Activated T-cell treated with anti-CD3 and anti-CD28 coated beads, Interleukin-2, amount 50 U/mL, for 24 hours (primary cell): ENCODE measurements around the gene MLPH.

Experiments used
- DNase-seq: peaks from one replicate; pipeline ENCODE4 v3.0.0-alpha.2; 2020
- H3K27ac Mint-ChIP-seq: 2 replicates; pipeline ENCODE4 v1.8.0; 2020; ENCODE audit warnings: mild to moderate bottlenecking, mixed read lengths
- H3K27me3 Mint-ChIP-seq: 2 replicates; pipeline ENCODE4 v1.8.0; 2020; ENCODE audit warnings: mixed read lengths
- H3K36me3 Mint-ChIP-seq: 2 replicates; pipeline ENCODE4 v1.8.0; 2020; ENCODE audit warnings: low read depth, mixed read lengths
- H3K4me1 Mint-ChIP-seq: 2 replicates; pipeline ENCODE4 v1.8.0; 2020; ENCODE audit warnings: low read depth, mixed read lengths
- H3K4me3 Mint-ChIP-seq: 2 replicates; pipeline ENCODE4 v1.8.0; 2020; ENCODE audit warnings: mild to moderate bottlenecking, moderate library complexity, mixed read lengths
- H3K9me3 Mint-ChIP-seq: 2 replicates; pipeline ENCODE4 v1.8.0; 2020; ENCODE audit warnings: mixed read lengths

Gene MLPH

DNA sequence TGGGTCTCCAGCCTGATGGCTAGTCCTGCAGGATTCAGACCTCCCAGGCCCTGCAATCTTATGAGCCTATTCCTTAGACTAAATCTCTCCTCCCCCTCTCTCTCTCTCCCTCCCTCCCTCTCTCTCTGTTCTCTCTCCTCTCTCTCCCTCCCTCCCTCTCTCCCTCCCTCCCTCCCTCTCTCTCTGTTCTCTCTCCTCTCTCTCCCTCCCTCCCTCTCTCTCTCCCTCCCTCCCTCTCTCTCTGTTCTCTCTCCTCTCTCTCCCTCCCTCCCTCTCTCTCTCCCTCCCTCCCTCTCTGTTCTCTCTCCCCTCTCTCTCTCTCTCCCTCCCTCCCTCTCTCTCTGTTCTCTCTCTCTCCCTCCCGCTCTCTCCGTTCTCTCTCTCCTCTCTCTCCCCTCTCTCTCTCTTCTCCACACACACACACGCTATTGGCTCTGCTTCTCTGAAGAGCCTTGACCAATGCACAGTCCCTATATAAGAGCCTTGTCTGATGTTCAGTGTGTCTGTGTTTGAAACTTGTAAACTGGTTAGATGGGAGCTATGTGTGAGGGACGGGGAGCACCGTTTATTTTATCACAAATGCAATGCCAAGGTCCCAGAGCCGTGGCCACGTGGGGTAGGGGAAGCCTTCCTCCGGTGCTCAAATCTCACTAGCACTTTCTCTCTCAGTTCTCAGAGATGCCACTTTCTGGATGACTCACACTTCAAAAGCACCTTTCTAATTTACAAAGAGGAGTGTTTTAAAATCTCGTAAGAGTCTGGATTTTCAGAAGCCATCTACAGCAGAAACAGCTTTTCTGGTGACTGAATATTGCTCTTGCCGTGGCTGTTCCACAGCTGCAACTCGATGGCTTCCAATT lies 70.0 kb downstream of the MLPH start:
- Mint-ChIP-seq H3K4me1 (peaks cover 11% of the 10 kb centered on the region), H3K27ac (peak overlapping the region; percentile 73), H3K27me3 (peaks cover 33% of the 10 kb centered on the region), H3K36me3 (no peaks in the 10 kb centered on the region), H3K9me3 (peaks cover 11% of the 10 kb centered on the region), H3K4me3 (peak overlapping the region; percentile 2)
- peak; percentile 51 for DNase-seq

DNA sequence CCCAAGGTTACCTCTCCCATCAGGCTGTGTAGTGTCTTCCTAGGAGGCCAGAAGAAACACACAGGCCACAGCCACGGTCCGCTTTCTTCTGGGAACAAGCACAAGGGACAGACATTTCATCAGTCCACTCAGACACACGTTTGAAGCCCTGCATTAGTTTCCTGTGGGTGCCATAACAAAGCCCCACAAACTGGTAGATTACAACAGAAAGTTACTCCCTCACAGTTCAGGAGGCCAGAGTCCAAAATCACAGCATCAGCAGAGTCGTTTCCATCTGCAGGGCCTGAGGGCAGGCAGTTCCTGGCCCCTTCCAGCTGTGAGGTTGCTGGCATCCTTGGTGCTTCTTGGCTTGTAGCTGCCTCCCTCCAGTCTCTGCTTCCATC lies 70.6 kb downstream of the MLPH start:
- Mint-ChIP-seq H3K27ac (peak overlapping the region; percentile 38), H3K36me3 (no peaks in the 10 kb centered on the region), H3K4me3 (peak overlapping the region; percentile 2), H3K4me1 (peaks cover 11% of the 10 kb centered on the region), H3K9me3 (peaks cover 11% of the 10 kb centered on the region), H3K27me3 (peaks cover 33% of the 10 kb centered on the region)
- peak; percentile 37 for DNase-seq

DNA sequence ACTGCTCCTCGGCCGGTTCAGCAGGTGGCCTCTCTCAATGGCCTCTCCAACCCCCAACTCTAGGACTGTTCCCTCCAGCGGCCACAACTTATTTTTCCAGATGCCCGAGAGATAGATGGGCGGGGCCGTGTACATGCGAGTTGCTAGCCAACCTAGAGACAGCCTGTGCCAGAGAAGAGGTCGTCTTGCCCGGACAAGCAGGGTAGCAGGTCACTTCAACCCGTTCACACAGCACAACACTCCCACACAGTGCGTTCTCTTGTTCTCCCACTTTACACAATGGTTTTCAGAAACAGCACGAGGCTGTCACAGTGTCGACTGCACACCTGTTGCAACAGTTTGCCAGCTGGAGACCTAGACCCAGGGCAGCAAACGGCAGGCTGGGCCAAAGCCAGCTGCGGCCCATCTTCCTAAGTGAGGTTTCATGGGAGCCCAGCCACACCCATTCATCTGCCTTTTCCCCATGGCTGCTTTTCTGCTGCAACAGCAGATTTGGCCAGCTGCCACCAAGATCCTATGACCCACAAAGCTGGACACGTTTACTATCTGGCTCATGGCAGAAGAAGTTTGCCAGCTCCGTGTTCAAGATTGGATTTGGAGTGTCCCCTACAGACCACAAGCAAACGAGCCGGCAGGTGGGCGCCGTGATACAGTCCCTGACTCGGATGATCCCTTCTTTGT lies 72.0 kb downstream of the MLPH start:
- peaks cover 7% of the 10 kb centered on the region for H3K9me3 Mint-ChIP-seq
- H3K4me1 Mint-ChIP-seq, result peaks cover 11% of the 10 kb centered on the region
- H3K27ac Mint-ChIP-seq, result no peak overlapping the region
- no peak overlapping the region for H3K4me3 Mint-ChIP-seq
- no peak for DNase-seq
- no peaks in the 10 kb centered on the region for H3K36me3 Mint-ChIP-seq
- H3K27me3 Mint-ChIP-seq, result peaks cover 25% of the 10 kb centered on the region

DNA sequence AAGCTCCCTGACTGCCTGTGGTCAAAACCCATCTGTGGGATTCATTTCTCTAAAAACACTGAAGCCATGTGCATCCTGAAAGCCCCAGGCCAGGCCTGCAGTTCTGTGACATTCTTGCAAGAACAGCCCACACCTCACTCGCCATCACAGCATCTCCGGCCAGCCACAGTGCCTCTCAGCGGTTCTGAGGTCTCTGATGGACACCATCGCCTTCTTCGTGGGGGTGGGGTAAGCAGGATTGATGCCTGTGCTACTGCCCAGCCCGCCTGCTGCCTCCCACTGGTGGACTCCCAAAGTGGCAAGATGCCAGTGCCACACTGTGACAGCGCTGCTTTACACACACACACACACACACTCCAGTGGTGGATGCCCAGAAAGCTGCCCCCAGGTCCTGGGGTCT lies 74.2 kb downstream of the MLPH start:
- Mint-ChIP-seq H3K4me1 (peaks cover 11% of the 10 kb centered on the region), H3K27ac (no peak overlapping the region), H3K9me3 (peaks cover 2% of the 10 kb centered on the region), H3K27me3 (peaks cover 21% of the 10 kb centered on the region), H3K4me3 (no peak overlapping the region), H3K36me3 (no peaks in the 10 kb centered on the region)
- no peak for DNase-seq

DNA sequence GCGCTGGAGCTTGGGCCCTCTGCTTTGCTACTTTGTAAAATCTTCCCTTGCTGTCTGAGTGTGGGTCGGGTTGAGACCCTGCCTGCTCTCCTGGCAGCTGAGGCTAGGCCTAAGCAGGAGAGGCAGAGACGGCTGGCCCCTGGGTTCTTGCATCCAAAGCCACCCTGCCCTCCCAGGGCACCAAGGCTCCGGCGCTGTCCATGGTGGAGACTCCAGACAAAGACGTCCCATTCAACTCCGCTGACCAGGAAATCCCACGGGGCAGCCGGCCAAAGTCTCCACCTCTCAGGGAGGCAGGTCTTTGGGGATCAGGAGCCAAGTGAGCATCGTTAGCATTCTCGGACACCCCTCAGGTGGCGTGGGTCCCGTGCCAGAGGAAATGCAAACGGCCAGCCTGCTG lies 76.8 kb downstream of the MLPH start:
- Mint-ChIP-seq H3K27me3 (peaks cover 12% of the 10 kb centered on the region), H3K27ac (no peak overlapping the region), H3K9me3 (no peaks in the 10 kb centered on the region), H3K36me3 (no peaks in the 10 kb centered on the region), H3K4me1 (no peaks in the 10 kb centered on the region), H3K4me3 (no peak overlapping the region)
- DNase-seq, result no peak

DNA sequence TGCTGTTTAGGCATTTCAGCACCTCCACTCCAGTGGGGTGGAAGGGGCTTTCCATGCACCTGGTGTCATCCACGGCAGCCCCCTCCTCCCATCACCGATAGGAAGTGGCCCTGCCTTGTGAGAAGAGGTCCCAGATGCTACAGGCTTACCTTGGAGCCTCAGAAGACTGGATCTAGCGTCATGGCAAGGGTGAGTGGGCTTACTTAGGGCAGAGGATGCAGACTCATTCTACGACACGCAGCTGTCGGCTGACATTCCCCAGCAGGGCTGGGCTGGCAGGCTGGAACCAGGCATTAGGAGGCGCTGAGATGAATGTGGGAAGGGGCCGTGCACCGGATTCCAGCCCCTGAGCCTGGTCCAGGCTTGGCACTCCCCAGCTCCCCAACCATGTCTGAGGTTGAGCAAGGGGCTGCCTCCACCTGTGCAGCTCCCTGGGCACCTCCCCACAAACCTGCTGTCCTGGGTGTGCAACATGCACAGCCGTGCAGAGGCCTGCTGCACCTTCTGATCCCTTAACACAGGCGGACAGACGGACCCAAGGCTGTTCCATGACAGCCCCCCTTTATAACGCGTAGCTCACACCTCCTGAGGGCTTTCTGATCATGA lies 77.6 kb downstream of the MLPH start:
- H3K9me3 Mint-ChIP-seq, result no peaks in the 10 kb centered on the region
- H3K4me1 Mint-ChIP-seq, result no peaks in the 10 kb centered on the region
- H3K4me3 Mint-ChIP-seq, result no peak overlapping the region
- H3K36me3 Mint-ChIP-seq, result no peaks in the 10 kb centered on the region
- peaks cover 7% of the 10 kb centered on the region for H3K27me3 Mint-ChIP-seq
- DNase-seq, result no peak
- no peak overlapping the region for H3K27ac Mint-ChIP-seq

DNA sequence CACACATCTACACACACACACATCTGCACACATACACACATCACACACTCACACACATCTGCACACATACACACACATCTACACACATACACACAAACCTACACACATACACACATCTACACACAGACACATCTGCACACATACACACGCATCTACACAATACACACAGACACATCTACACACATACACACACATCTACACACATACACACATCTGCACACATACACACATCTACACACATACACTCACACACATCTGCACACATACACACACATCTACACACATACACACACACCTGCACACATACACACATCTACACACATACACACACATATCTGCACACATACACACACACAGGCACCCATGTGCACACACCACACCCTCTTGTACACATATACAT lies 78.9 kb downstream of the MLPH start:
- no peak overlapping the region for H3K27ac Mint-ChIP-seq
- no peaks in the 10 kb centered on the region for H3K36me3 Mint-ChIP-seq
- H3K4me3 Mint-ChIP-seq, result no peak overlapping the region
- H3K4me1 Mint-ChIP-seq, result no peaks in the 10 kb centered on the region
- H3K27me3 Mint-ChIP-seq, result peaks cover 4% of the 10 kb centered on the region
- H3K9me3 Mint-ChIP-seq, result no peaks in the 10 kb centered on the region
- no peak for DNase-seq

DNA sequence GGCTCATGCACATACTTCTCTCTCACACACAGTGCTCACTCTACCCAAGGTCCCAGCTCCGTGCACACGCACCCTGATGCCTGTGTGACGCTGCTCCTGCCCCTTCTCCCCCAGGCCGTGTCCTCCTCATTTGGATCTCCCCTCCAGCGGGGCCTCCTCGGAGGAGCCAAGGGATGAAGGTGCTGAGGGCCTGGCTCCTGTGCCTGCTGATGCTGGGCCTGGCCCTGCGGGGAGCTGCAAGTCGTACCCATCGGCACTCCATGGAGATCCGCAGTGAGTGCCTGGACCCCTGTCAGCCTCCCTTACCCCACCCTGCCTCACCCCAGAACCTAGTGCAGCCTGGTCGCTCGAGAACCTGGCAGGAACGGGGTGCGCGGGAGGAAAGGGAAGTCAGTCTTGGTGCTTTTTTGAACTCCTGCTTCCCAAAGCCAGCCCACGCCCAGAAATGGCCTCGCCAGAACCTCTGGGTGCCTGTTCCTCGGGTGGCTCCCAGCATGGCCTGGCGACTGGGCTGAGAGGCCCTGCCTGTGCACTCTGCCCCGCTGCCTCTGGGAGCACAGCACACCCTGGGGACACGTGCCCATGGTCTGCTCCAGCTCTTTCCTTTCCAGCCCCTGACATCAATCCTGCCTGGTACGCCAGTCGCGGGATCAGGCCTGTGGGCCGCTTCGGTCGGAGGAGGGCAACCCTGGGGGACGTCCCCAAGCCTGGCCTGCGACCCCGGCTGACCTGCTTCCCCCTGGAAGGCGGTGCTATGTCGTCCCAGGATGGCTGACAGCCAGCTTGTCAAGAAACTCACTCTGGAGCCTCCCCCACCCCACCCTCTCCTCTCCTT lies 79.6 kb downstream of the MLPH start, which contains the start of gene PRLH:
TSS of gene PRLH (plus strand) at position 174 of the 835 bp plus-strand sequence. CDS start at position 174, 0 bp downstream.
- Mint-ChIP-seq H3K9me3 (no peaks in the 10 kb centered on the region), H3K27ac (no peak within 1 kb of the TSS), H3K4me1 (peaks cover under 1% of the 10 kb centered on the region), H3K4me3 (no peak within 1 kb of the TSS), H3K36me3 (no peaks in the 10 kb centered on the region), H3K27me3 (peaks cover 4% of the 10 kb centered on the region)
- DNase-seq, result no peak

DNA sequence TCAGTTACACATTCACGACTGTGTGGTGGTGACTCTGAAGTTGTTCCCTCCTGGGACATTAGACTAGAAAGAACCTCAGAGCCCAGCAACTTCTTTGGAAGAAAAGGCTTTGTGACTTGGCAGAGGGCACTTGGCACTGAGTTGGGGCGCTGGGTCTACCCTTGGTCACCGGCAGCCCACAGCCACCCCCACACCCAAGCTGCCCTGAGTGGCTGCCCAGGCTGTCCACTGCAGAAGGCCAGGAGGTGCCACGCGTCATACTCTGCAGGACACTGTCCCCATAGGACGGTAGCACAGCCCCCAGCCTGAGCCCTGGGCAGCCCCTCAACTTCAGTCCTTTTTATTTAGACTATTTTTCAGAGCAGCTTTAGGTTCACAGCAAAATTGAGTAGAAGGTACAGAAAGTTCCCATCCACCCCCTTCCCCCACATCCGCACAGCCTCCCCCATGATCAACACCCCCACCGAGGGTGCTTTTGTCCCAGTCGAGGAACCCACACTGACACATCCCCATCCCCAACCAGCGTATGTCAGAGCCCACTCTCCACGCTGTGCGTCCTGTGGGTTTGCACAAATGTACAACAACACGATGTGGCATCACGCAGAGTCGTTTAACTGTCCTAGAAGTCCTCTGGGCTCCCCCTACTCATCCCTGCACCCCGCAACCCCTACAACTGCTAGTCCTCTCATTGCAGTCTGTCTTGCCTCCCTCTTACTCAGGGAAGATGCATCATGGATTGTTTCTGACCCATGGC lies 80.4 kb downstream of the MLPH start:
- Mint-ChIP-seq H3K27ac (no peak overlapping the region), H3K27me3 (peaks cover 7% of the 10 kb centered on the region), H3K36me3 (no peaks in the 10 kb centered on the region), H3K4me3 (no peak overlapping the region), H3K4me1 (peaks cover 6% of the 10 kb centered on the region), H3K9me3 (no peaks in the 10 kb centered on the region)
- no peak for DNase-seq

DNA sequence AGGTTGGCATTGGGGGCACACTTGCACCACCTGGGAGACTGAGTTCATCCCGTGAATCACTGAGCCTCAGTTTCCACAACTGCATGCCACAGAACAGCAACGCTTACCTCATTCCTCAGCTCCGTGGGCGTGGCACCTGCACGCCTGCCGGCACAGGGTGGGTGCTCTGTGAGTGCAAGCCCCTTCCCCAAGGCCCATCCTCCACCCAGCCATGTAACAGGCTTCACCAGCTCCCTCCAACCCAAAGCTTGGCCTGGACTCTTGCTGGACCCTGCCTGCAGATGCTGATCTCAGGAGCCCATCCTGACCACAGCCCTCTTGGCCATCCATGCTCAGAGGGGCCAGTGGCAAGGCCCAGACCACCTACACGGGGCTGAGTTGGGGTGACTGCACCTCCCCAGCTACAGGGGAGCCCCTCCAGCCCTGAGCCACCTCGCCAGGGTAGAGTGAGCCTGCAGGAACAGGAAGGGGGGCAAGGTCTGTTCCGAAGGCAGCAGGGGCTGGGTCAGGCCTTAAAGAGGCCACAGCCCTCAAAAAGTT lies 81.1 kb downstream of the MLPH start:
- H3K4me3 Mint-ChIP-seq, result no peak overlapping the region
- H3K4me1 Mint-ChIP-seq, result peaks cover 6% of the 10 kb centered on the region
- H3K27ac Mint-ChIP-seq, result no peak overlapping the region
- no peak for DNase-seq
- peaks cover 7% of the 10 kb centered on the region for H3K27me3 Mint-ChIP-seq
- no peaks in the 10 kb centered on the region for H3K36me3 Mint-ChIP-seq
- no peaks in the 10 kb centered on the region for H3K9me3 Mint-ChIP-seq

DNA sequence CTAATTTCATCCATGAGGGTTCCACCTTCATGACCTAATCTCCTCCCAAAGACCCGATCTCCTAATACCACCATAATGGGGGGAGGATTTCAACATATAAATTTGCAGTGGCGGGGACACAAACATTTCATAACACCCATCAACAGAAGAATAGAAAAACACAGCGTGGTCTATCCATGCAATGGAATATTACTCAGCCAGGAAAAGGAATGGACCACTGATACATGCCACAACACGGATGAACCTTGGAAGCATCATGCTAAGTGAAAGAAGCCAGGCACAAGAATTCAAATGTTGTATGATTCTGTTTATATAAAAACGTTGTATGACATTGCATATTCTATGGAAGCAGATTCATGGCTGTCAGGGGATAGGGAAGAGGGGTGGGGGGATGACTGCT lies 82.0 kb downstream of the MLPH start:
- no peak overlapping the region for H3K27ac Mint-ChIP-seq

DNA sequence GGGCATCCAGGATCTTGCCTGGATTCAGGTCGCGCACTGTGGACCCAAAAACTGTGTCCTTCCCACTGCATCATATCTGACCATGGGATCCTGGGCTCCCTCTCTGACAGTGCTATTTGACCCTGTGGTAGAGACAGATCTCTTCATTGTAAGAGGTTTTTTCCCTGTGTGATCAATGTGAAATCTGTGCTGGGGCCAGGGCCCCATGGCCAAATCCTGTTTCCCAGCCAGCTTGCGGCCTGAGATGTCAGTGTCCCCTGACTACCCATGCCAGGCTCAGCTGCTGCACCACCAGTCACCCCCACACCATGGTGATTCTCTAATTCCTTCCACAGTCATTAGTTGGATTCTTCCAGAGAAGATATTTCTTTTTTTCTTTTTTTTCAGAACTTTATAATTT lies 82.8 kb downstream of the MLPH start:
- Mint-ChIP-seq H3K9me3 (no peaks in the 10 kb centered on the region), H3K36me3 (no peaks in the 10 kb centered on the region), H3K27me3 (peaks cover 7% of the 10 kb centered on the region), H3K4me3 (no peak overlapping the region), H3K27ac (no peak overlapping the region), H3K4me1 (peaks cover 6% of the 10 kb centered on the region)
- DNase-seq, result no peak

More for the DNA sequence above, 82.0 kb downstream of the MLPH start:
- H3K4me3 Mint-ChIP-seq, result no peak overlapping the region
- DNase-seq, result no peak
- no peaks in the 10 kb centered on the region for H3K9me3 Mint-ChIP-seq
- H3K36me3 Mint-ChIP-seq, result no peaks in the 10 kb centered on the region
- peaks cover 6% of the 10 kb centered on the region for H3K4me1 Mint-ChIP-seq
- H3K27me3 Mint-ChIP-seq, result peaks cover 7% of the 10 kb centered on the region

DNA sequence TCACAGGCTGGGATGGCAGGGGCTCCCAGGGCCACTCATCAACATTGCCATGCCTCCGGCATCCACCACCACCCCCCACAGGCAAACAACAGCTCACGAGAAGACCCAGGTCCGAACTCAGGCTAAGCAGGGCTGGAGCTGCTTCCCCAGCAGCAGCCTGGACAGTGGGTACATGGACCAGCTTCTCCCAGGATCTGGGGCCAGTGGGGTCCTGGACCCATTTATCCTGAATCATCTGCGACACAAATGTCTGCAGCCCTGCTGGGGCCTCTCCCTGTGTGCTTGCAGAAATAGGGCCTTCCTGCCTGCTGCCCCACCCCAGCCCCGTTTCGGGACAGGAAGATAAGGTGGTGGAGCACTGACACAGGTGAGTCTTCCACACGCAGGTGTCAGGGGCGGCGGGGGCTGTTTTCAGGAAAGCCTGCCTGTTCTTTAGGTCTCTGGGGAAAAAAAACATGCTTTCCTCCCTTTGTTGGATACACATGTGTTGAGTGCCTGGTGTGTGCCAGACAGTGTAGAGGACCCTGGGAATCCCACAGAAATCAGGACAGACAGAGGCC lies 83.8 kb downstream of the MLPH start:
- Mint-ChIP-seq H3K9me3 (no peaks in the 10 kb centered on the region), H3K36me3 (no peaks in the 10 kb centered on the region), H3K4me1 (peaks cover 6% of the 10 kb centered on the region), H3K27ac (no peak overlapping the region), H3K4me3 (no peak overlapping the region), H3K27me3 (peaks cover 7% of the 10 kb centered on the region)
- DNase-seq, result no peak
